HG02870 (cell line): ENCODE data around the gene ATP8B3.
"Not testable (repeated sequence)": the region's sequence is repeated elsewhere in the genome, so short reads cannot be mapped to it uniquely, and the experiment has no call there.

ENCODE experiments used
- ATAC-seq: cut with Tn5 transposase; IDR thresholded peaks from one replicate; pipeline ENCODE4 v1.9.1; 2021; ENCODE audit warnings: mild to moderate bottlenecking, moderate library complexity; ENCODE audit not compliant: unreplicated experiment

The ATP8B3 gene

DNA sequence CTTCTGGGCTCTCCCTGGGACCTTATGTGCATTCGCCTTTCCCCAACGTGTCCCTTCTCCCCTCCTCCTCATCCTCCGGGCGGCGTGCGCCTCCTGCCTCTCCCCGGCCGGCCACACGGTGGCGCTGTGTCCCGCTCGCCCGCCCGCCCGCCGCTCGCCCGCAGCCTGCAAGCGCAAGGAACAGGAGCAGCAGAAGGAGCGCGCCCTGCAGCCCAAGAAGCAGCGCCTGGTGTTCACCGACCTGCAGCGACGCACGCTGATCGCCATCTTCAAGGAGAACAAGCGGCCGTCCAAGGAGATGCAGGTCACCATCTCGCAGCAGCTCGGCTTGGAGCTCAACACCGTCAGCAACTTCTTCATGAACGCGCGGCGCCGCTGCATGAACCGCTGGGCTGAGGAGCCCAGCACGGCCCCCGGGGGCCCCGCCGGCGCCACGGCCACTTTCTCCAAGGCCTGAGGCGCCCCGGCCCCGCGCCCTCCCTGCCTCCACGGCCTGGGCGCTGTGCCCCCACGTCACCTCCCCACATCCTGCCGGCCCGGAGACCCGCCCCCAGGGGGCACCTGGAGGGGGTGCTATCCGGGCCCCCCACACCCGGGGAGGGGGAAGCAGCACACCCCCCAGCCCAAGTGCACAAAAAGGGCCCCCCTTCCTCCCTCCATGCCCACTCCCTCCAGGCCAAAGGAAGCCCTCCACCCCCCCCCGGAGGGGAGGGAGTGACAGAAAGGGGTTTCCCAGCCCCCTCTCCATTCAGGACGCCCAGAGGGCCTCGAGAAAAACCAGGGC lies 36.9 kb downstream of the ATP8B3 start:
- ATAC-seq: no peak

DNA sequence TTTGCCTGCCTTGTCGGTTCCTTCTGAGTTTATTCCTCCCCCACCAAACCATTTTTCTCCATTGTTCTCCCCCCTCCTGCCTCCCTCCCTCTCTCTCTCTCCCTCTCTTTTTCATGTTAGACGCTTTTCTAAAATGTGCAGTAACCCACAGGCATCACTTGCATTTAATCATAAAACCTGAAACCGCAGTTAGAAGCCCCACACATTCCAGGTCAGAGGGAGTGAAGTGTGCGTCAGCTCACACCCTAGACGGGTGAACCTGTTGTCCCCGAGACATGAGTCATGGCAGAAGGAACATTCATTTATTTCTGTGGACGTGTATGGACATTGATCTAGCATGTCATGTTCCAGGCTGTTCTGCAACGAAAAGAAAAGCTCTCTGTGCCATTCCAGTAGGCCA lies 38.9 kb downstream of the ATP8B3 start:
- no peak for ATAC-seq

DNA sequence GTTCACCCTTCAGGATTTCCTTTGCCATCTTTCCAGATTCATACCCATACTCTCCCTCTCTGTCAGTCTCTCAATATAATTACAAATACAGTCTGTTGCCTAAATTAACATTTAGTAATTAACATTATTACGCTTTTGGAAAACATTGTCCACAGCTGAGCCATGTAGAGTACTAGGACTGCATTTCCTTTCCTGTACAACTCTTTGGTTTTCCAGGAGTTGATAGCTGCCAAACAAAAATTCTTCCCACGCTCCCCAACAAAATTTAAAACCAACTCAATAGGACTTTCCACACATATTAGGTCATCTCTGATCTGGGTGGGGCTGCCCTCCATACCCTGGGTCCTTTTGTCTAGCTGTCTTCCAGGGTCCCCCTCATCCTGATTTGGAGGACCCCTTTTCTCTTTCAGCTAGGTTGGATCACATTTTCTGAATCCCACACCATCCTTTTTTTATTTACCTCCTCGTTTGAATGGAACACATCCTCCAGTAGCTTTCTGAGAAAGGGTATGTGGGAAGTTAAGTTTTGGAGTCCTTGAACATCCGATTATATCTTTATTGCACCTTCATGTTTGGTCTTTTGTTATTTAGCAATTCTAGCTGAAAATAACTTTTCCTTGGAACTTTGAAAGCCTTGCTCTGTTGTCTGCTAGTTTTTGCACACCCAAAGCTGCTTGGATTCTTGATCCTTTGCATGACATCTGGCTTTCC lies 41.1 kb downstream of the ATP8B3 start:
- no peak for ATAC-seq

DNA sequence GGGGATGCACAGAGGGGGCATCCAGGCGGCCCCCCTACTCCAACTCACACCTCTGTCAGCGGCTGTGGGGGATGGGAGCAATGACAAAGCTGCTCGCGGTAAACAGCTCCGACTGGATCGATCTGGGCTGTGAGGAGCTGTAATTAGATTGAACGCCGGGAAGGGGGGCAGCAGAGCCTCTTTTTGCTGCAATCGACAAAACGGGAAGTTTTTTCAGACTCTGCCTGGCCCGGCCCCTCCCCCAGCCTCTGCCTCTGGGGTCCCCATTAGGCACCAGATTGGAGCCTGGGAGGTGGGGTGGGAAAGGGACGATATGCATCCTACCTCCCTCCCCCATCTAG lies 42.5 kb downstream of the ATP8B3 start:
- ATAC-seq: no peak

DNA sequence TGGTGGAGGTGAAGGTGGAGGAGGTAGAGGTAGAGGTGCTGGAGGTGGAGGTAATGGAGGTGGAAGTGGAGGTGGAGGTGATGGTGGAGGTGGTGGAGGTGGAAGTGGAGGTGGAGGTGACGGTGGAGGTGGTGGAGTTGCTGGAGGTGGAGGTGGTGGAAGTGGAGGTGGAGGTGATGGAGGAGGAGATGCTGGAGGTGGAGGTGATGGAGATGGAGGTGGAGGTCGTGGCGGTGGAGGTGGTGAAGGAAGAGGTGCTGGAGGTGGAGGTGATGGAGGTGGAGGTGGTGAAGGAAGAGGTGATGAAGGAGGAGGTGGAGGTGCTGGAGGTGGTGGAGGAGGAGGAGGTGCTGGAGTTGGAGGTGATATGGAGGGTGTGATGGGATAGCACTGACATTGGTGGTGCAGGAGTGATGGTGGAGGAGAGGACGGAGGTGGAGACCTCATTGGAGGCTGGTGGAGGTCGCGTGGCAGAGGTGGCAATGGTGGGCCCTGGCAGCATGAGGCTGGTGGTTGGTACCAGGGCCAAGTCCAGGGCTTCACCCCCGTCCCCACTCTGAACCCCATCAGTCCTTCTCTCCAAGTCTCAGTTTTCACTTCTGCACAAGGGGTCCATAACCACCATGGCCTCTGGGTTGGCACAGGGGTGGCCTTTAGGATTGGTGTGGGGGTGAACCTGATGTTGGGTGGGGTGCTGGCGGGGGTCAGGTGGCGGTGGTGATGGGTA lies 43.0 kb downstream of the ATP8B3 start:
- ATAC-seq: no peak

DNA sequence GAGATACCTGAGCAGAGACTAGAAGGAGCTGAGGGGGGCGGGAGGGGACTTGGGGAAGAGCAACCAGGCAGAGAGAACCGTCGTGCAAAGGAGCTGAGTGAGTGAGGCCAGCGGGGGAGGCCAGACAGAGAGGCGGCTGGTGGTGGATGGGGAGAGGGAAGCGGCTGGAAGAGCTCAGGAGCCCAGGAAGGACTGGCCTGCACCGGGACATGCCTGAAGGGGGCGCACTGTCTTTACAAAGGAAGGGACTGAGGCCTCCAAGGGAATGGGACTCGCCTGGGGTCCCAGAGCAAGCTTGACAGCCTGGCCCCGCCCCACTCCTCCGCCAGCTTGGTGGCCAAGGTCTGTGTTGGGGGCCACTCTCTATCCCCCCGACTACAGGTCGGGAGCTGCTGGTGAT lies 43.8 kb downstream of the ATP8B3 start:
- no peak for ATAC-seq

DNA sequence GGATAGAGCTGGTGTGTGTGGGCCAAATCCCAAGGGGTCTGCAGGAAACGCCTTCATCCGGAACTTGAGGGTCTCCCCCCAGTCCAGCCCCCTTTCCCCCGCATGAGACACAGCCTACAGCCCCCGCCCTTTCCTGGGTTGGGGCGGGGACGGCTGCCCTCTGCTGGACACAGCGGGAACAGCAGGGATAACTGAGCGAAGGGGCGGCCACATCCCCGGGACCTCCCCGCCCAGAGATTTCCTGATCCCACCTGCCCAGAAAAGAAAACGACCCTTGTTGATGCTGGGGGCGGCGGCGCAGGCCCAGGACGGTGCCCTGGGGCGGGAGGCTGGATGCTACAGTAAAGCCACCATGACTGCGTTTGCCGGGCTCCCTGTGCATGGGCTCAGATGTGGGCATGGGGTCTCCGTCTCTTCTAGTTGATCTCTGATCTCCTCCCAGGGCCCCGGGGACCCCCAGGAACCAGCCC lies 44.6 kb downstream of the ATP8B3 start:
- ATAC-seq: no peak

DNA sequence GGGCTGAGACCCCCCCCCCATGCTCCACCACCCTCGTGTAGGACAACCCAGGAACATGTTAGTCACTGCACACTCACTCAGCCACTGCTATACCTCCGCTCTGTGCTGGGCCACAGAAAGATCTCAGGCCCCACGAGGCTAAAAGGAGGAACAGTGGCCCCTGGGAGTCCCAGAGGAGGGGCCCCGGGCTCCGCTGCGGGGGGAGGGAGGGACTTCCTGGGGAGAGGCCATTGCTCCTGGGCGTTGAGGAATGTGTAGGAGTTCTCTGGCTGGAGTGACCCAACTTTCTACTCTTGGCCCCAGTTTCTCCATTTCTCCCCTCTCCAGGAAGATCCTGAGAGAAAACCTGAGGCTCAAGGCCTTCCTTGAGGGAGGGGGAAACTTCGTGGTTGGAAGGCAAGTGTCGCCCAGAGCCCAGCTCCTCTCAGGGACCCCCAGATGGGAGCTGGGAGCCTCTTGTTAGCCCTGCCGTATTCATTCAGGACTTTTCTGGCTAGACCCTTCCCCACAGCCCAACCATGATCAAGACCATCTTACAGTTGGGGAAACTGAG lies 45.2 kb downstream of the ATP8B3 start:
- no peak for ATAC-seq

DNA sequence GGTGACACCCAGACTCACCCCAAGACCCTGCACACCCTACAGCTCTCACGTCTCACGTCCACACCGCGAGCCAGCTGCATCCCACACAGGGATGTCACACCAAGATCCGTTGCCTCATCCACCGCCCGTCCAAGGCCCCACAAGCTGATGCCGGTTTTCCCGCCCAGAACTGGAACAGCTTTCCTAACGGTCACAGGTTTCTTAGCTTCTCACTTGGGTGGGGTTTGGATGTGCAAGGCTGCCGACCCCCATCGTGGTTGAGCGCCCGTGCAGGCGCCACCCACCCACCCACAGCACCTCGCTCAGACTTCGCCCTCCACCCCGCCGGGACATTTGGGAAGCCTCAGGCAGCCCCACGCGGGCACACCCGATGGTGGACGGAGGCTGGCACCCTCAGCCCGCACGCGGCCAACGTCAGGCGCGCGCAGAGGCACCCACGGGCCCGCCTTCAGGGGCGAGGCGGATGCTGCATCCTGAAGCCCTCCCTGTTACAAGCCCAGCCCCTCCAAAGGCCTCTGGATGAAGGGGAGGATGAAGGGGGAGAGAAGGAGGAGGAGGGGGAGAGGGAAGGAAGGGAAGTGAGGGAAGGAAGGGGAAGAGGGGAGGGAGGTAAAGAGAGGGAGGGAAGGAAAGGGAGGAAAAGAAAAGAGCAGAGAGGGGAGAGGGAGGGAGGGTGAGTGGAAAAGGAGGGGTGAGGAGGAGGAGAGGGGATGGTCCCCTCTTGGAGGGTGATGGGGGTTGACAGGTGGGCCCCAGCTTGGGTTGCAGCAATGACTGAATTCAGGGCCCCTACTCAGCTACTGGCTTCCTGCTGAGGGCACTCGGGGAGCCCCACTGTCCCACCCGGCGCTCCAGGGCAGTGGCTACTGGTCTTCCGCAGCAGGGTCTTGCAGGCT lies 45.9 kb downstream of the ATP8B3 start:
- ATAC-seq: no peak

DNA sequence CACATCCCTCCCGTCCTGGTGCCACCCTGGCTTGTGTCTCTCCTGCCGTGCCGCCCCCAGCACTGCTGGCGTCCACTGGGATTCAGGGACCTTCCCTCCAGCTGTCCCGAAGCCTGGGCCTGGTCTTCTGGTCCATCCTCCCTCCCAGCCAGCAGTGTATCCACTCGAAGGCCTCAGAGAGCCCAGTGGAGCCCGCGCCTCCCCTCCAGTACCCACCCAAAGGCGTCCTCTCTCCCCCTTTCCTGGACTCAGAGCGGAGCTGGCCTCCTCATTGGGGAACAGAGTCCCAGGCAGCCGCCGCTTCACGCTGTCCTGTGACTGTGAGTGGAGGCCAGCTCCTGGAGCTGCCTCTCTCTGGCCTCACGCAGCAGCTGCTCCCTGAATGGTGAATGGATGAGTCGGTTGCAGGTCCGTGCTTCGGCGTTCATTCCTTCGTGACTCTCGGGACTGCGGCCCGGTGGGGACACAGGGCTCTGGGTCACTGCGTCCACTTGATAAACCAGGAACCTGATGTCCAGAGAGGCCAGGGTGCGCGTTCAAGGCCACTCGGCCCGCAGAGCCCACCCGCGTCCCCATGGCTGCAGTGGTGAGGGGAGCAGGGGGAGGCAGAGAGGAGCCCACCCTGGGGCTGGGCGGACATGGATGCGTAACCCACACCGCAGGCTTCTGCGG lies 46.7 kb downstream of the ATP8B3 start:
- no peak for ATAC-seq

DNA sequence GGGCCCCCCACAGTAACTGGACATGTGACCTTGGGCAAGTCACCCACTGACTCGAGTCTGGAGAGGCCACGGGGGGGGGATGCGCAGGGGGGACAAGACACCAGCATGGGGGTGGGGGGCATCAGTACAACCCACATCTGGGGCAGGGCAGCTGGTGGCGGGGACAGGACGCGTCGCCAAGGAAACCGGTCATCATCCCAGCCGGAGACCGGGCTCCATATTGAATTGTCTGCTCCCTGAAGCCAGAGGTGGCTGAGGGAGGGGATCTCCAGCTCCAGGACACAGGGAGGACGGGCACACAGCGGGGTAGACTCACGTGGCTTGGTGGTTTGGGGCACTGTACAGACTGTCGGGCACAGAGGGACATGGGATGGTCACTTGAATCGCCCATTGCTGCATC lies 47.3 kb downstream of the ATP8B3 start:
- ATAC-seq: no peak

DNA sequence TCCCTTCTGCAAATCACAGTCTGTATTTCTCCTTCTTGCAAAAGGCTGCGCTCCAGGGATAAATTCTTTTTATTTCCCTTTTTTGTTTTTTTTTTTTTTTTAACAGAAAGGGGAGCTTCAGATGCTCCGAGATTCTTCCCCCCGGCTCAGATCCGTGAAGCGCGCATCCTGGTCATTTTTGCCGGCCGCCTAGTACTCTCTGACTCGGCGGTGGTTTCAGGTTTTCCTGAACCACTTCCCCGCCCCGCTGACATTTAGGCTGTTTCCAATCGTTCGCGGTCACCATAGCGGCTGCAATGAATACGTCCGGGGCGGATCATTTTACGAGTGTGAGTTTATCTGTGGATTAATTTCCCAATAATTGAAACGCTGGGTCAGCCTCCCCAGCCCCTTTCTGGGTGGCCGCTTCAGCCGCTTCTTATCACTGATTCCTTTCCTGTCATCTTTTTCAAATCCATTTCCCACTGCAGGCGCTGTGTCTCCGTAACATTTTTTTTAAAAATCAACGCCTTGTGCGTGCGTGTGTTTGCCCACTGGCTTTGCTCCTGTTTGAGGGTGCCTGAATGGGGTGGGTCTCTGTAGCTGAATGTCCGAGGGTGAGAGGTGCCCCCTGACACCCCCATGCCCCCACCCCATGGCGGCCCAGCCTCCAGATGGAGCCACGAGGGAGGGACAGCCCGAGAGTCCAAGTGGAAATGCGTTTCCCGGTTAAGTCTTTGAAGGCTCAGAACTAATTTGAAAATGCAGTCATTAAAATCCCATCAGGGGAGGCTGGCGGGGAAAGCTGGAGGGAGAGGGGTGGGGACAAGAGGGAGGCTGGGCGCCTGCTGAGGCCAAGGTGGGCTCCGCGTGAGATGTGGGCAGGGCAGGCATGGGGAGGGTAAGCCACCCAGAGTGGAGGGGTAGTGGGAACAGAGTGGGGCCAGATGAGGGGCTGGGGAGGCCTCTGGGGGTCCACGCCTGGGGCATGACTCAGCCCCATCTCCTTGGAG lies 48.1 kb downstream of the ATP8B3 start:
- ATAC-seq: no peak

DNA sequence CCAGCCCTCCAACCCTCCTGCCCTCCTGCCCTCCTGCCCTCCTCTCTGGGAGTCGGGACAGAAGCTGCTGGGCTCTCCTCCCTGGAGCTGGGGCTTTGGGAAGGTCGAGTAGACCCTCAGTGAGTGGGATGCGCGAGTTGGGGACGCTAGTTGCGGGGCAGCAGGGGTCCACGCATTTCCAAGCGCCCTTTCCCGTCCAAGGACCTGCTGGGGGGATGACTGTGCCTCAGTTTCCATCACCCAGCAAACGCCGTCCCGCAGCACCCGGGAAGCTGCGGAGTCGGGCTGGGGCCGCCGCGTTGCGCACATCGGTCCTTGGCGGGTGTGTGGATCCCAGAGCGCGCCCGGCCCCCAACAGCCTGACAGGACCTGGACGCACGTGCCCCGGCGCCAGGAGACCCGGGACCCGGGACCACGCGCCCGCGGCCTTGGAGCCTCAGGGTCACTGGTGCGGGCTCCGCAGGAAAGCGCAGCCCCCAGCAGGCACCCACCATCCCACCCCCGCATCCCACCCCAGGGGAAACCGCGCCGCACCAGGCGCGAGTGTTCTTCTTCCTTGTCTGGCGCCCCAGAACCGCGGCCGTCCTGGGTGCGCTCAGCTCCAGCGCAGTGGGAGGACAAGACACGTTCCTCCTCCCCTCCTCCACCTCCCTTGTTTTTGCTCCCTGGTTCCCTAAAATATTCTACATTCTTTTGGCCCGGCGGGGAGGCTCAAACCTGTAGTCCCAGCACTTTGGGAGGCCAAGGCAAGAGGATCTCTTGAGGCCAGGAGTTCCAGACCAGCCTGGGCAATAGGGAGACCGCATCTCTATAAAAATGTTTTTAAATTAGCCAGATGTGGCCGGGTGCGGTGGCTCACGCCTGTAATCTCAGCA lies 49.6 kb downstream of the ATP8B3 start:
- ATAC-seq: no peak

DNA sequence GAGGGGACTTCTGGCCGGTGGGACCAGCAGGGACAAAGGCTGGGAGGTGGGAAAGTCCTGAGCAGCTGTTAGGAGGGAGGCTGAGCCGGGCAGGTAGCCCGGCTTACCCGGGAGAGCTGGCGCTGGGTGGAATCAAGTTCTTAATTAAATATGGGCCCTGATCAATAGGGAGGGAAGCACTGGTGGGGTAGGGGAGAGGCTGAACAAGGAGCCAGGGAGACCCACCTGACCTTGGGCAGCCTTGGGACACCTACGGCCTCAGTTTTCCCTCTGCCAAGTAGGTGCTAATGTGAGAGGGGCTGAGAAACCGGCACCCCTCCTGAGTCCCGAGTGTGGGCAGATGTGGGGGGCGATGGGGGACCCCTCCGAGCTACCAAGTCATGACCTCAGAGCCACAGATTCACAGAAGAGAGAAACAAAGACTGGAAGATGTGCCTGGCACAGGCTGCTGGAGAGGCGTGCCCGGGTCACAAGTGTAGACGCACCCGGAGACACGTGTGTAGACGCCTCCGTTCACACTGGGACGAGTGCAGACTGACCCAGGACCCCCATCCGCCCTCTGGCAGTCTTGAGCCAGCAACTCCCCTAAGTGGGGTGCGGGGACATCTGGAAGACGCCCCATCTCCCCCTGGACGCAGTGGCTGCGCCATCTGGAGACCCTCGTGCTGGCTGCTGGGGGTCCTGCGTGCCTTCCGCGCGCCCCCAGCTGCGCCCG lies 50.4 kb downstream of the ATP8B3 start:
- no peak for ATAC-seq

DNA sequence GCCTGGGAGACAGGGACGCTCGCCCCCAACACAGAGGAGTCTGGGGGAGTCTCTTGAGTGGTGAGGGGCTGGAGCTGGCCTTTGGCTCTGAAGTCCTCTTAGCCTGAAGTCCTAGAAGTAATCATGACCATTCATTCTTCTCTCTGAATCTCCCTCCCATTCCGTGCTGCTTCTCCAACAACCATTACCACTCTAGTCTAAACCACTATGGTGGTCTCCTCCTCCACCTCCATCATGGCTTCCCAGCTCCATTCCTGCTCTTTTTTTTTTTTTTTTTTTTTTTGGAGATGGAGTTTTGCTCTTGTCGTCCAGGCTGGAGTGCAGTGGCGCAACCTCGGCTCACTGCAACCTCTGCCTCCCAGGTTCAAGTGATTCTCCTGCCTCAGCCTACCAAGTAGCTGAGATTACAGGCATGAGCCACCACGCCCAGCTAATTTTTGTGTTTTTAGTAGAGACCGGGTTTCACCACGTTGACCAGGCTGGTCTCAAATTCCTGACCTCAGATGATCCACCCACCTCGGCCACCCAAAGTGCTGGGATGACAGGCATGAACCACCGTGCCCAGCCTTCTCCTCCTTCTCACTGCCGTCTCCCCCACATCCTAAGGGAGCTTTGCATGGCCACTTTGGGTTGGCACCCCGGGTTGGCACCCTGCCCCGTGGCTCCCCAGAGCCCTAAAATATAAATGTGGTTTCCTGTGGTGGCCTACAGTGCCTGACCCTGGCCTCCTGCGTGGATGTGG lies 51.1 kb downstream of the ATP8B3 start:
- not testable (repeated sequence) for ATAC-seq

DNA sequence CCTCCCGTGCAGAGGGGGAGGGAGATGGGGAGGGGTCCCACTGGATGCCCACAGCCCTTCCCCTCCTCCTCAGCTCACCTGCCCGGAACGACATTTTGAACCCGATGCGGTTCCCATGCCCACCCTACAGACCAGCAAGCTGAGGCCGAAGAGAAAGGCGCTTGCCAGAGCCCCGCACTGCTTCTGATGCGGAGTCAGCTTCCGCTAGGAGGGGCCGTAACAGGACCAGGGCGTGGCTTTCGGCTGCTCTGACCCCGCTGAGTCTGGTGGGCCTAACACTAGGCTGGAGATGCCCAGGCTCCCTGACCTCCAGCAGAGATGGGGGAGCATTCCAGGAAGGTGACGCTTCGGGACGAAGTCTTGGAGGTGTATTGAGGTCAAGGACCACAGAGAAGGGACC lies 52.1 kb downstream of the ATP8B3 start:
- ATAC-seq: no peak
